Measurements from ENCODE around the gene CLIP4.

- TF ChIP-seq, protein P1, sequence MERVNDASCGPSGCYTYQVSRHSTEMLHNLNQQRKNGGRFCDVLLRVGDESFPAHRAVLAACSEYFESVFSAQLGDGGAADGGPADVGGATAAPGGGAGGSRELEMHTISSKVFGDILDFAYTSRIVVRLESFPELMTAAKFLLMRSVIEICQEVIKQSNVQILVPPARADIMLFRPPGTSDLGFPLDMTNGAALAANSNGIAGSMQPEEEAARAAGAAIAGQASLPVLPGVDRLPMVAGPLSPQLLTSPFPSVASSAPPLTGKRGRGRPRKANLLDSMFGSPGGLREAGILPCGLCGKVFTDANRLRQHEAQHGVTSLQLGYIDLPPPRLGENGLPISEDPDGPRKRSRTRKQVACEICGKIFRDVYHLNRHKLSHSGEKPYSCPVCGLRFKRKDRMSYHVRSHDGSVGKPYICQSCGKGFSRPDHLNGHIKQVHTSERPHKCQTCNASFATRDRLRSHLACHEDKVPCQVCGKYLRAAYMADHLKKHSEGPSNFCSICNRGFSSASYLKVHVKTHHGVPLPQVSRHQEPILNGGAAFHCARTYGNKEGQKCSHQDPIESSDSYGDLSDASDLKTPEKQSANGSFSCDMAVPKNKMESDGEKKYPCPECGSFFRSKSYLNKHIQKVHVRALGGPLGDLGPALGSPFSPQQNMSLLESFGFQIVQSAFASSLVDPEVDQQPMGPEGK (CRISPR knock-in tag; IDR thresholded peaks at IDR 0.05; ENCODE audit: borderline replicate concordance): no peak
- TF ChIP-seq, protein P2, sequence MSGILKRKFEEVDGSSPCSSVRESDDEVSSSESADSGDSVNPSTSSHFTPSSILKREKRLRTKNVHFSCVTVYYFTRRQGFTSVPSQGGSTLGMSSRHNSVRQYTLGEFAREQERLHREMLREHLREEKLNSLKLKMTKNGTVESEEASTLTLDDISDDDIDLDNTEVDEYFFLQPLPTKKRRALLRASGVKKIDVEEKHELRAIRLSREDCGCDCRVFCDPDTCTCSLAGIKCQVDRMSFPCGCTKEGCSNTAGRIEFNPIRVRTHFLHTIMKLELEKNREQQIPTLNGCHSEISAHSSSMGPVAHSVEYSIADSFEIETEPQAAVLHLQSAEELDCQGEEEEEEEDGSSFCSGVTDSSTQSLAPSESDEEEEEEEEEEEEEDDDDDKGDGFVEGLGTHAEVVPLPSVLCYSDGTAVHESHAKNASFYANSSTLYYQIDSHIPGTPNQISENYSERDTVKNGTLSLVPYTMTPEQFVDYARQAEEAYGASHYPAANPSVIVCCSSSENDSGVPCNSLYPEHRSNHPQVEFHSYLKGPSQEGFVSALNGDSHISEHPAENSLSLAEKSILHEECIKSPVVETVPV (CRISPR knock-in tag; IDR thresholded peaks at IDR 0.05): no peak
- TF ChIP-seq ZNF565 (CRISPR knock-in tag; conservative IDR thresholded peaks at IDR 0.05; ENCODE audit: low read depth) (no peak), GLIS3 (CRISPR knock-in tag; IDR thresholded peaks at IDR 0.05) (no peak), SNAI2 (CRISPR knock-in tag; IDR thresholded peaks at IDR 0.05) (no peak)
These were observed 17.6 kb upstream of the CLIP4 start for GRCh38 chr2:29097569-29097968.

Measured in SK-N-SH treated with all-trans-retinoic acid at 6 μM for 48 hours (cell line).